Fibroblast of lung (primary cell): ENCODE results near the gene WAPL.

Source experiments
- CTCF ChIP-seq, 2 donors: IDR thresholded peaks in 1 of 2; conservative IDR thresholded peaks in 1 of 2; 1 replicate in 1 of 2; 2 replicates in 1 of 2; pipeline ENCODE4 v1.5.1; 2011 to 2012; ENCODE audit warnings: low read length in 2 of 2, control low read depth in 1 of 2, inconsistent platforms in 1 of 2, low read depth in 1 of 2, mild to moderate bottlenecking in 1 of 2
- EZH2 ChIP-seq: IDR thresholded peaks from 2 replicates; pipeline ENCODE4 v1.5.1; 2012; ENCODE audit warnings: low read length, control low read depth, mild to moderate bottlenecking; ENCODE audit errors: missing control alignments

- TF ChIP-seq CTCF (conservative IDR thresholded peaks at IDR 0.05 in 1 of 2, IDR thresholded peaks at IDR 0.05 in 1 of 2; ENCODE audit: low read depth in 1 of 2, low read length in 2 of 2) (no peak), EZH2 (no peak)
Measured at GRCh38 chr10:86553213-86553612, 31.6 kb upstream of the WAPL start.
